Putamen (tissue), 1 donor: Measurements from ENCODE around the gene ERMP1.
"Not testable (repeated sequence)": the region's sequence is repeated elsewhere in the genome, so short reads cannot be mapped to it uniquely, and the experiment has no call there.

Source experiments
- DNase-seq: peaks from one replicate; pipeline ENCODE4 v3.0.0-alpha.2; 2016; ENCODE audit warnings: low spot score

Gene ERMP1

DNA sequence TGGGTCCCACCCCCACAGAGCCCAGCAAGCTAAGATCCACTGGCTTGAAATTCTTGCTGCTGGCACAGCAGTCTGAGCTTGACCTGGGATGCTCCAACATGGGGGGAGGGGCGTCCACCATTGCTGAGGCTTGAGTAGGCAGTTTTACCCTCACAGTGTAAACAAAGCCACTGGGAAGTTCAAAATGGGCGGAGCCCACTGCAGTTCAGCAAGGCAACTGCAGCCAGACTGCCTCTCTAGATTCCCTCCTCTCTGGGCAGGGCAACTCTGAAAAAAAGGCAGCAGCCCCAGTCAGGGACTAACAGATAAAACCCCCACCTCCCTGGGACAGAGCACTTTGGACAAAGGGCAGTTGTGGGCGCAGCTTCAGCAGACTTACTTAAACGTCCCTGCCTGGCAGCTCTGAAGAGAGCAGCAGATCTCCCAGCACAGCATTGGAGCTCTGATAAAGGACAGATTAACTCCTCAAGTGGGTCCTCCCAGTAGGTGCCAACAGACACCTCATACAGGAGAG, 53.2 kb downstream of the ERMP1 start:
- not testable (repeated sequence) for DNase-seq

DNA sequence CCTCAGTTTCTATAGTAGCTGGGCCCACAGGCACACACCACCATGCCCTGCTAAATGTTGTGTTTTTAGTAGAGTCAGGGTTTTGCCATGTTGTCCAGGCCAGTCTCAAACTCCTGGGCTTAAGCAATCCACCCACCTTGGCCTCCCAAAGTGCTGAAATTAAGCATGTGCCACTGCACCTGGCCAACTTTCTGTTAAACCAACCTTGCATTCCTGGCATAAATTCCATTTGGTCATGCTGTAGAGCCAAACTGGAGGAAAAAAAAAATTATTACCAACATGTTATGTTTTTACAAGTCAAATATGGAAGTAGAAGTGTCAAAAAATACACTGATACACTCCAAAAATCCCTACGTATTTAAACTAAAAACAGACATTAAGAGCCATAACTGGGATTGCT, 54.1 kb downstream of the ERMP1 start:
- no peak for DNase-seq

DNA sequence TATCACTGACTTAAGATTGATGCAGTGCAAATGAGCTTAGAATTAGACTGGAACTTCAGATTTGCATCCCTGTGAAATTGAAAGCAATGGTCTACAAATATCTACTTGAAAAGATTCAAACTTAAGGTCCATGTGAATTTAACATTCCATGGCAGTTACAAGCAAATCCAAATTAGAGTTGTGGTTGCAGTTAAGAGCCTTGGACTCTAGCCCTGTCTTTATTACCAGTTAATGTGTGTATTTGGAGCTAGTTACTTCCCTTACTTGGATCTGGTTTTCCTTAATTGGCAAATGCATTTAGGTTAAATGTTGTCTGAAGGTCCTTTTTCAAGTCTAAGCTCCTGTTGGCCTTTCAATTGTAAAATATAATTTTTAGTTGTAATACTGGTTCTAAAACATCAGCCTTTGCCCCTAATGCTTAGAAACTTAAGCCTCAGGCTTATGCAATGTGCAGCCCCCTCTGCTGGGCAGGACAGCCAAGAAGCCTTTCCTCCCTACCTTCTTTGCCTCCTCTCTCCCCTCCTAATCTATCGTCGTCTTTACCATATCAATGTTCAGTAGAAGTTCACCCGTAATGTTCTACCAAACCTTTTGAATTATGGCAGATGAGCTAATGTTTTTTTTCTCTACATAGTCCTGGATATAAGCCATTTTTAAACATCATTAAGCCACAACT, 59.5 kb downstream of the ERMP1 start:
- no peak for DNase-seq

DNA sequence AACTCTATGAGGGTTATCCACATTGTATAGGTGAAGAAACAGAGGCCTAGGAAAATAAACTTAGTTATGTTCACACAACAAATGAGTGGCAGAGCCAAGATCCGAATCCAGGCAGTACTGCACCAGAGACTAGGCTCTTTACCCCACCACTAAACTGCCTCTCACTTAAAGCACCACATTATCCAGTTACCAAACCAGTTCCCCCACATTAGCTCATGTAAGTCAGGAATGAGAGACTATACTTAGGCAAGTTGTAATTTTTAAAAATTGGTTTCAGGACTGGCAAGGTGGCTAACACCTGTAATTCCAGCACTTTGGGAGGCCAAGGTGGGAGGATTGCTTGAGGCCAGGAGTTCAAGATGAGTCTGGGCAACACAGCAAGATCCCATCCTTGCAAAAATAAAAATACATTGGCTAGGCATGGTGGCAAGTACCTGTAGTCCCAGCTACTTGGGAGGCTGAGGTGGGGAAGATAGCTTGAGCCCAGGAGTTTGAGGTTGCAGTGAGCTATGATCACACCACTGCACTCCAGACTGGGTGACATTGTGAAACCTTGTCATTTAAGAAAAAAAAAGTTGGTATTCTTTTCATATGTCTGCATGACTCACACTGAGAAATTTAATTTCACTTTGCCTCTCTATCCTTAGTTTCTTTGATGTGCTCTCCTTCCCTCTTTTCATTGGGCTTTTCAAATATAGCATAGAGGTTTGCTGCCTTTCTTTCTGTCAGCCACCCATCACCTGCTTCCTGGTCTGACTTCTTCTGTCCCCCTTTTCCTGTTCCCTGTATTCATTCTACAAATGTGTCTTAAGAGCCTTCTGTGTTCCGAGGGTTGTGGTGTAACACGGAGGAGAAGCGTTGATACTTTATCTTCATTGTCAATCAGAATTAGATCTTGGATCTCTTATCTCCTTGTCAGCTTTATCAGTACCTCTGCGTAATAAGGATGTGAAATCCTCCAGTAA, 64.7 kb downstream of the ERMP1 start:
- no peak for DNase-seq

DNA sequence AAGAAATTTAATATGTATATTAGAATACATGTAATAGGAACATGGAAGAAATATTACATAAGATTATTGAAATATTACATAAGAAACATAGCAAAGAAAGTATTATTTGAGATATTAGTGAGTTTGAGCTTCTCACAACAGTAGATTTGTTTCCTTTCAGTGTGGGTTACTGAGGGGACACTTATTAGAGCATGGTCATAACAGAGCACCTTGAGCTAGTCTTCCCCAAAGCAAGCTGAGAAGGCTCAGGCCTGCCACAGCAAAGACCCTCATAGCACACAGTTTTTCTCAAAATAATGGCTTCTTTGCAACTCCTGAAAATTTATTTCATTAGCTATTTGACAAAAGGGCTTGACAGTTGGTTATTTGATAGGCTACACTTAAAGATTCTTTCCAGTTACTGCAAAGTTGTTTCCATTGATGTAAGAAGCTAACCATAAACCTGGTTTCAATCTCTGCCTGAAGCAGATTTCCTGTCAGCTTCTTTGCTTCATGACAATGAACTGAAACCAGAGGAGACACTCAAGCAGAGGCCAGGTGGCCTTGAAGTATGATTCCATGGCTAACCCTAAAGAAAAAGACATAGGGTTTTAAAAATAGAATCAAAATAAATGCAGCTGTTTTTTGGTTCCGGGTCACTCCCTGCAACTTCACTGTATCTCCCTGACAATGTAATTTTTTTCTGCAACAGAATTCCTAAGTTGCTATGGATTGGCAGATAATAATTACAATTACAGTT, 68.6 kb downstream of the ERMP1 start:
- no peak for DNase-seq

DNA sequence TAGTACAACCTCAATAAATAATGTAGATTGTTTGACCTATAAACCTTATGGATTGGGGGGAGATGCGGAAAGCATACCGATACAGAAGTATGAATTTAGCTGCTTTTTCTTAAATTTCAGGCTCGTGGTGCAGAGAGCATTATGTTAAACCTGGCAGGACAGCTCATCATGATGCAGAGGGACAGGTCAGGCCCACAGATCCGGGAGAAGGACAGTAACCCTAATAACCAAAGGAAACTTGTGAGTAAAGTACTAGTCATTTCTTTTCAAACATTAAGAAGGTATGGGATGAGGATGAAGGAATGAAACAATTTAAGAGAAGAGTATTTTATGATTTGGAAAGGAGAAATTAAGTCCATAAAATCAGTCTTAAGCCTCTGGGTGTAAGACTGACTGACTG, 70.5 kb downstream of the ERMP1 start:
- no peak for DNase-seq

DNA sequence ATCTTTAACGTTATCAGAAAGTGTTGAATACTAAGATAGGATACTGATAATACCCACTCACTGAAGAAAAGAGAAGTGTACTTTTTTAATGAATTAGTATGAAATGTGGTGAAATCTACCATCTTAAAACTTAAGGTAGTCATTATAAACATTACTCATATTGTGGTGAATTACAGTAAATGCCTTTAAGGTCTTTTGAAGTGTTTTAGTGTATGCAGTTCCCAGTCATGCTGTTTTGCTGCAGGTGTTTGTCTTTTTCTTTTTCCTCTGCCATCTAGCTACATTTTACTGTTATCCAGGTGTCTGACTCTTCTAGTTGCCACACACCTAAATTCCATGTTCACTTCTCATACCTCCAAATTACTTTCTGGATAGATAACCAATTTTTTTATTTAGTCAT, 72.6 kb downstream of the ERMP1 start:
- DNase-seq, result no peak

DNA sequence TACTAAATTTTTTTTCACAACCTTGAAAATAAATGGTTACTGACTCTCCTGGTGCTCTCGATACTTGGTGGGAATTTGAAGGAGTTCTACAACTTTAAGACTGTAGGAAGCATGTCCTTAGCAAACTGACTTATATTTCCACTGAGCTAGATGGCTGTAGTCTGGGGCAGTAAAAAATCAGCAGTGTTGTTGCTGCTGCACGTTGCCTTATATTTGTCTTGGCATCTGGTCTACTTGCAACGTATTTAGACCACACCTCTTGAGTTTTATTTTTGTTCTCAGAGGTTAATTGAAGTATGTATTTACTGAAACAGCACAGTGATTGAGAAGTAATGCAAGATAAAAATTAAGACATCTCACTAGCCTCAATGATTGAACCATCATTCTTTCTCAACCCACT, 76.3 kb downstream of the ERMP1 start:
- no peak for DNase-seq

DNA sequence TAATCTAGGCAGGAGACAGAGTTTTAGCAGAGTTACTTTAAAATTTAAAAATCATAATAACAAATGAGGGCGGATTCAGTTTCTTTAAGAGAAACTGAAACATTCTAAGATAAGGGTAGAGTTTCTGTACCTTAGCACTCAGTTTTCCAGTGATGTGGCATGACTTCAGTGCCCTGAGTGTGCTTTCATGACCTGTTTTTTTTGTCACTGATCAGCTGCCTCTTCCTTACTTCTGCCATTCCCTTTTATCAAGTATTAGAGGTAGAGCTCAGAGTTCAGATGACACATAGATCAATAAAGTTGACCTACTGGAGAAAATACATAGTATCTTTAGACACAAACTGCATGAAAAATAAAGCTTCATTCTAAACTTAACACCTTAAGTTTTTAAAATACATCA, 82.3 kb downstream of the ERMP1 start:
- DNase-seq, result no peak

DNA sequence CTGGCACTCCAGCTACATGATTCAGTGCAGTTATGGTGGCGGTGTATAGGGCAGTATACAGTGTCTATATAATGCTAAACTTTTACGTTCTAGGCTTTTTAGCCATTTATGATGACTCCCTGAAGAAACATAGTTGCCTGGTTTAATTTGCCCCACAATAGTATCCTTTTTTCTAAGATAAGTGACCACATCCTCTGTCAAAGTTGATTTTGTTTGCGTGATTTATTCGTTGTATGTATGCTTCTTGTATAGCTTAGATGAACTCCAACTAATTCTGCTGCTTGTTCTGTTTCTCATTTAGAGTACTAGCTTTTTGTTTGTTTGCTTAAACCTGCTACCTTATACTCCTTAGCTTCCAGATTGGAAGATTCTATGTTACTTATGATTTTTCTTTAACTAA, 83.6 kb downstream of the ERMP1 start:
- no peak for DNase-seq

DNA sequence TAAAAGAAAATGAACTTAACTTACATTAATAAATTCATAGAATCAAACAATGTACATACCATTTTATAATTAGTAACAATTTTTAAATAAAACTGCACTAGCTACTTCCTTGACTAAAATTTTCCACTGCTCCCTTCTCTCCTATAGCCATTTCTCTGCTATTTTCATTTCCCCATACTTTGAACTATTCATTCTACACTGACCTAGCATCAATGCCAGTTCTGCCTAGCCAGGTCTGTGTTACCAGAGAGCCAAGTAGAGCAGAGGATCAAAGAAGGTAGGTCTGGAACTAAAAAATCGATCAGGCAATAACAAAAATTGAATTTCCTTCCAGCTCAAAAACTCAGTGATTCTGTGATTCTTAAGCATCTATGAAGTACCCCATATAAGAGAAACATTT, 84.5 kb downstream of the ERMP1 start:
- no peak for DNase-seq

DNA sequence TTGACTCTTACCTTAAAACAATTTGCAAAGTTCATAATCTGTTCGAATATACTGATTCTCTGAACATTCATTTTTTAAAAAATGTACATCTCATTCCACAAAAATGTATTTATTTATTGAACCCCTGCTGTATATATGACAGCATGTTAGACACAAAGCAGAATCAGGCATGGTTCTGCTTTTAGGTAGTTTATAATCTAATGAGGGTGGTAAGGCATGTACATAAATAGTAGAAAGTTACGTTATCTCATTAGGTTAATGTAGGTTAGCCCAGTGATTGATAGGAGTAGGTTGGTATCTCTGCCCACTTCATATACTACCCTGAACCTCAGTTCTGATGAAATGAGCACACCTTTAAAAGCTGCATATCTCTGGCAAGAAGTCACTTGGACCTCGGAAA, 89.8 kb downstream of the ERMP1 start:
- no peak for DNase-seq

DNA sequence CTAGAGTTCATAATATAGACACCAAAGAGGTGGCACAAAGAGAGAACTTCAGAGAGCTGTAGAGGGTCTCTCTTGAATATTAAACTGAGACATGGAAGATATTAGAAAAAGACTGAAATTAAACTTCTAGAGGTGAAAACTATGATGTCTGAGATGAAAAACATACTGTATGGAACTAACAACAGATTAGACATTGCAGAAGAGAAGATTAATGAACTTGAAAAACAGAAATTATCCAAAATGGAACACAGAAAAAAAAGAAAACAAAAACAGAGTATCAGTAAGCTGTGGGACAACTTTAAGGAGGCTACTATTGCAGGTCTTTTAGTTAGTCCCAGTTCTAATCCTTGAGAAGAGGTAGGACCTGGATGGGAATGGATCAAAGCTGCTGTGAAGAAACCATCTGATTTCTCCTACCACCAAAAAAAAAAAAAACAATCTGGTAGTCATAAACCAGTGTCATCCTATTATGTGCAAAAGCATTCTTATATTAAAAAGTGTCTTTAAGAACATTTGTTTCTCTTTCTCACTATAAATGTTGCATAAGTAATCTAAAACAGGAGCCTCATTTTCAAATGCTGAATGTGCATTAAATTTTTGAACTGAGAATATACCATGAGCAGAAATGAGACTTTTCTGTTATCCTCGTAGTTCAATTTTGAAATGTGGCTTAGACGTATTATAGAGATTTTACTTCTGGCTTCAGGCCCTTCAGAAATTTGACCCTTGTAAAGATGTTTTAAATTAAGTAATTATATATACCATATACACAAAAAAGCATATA, 96.2 kb downstream of the ERMP1 start:
- DNase-seq, result no peak

DNA sequence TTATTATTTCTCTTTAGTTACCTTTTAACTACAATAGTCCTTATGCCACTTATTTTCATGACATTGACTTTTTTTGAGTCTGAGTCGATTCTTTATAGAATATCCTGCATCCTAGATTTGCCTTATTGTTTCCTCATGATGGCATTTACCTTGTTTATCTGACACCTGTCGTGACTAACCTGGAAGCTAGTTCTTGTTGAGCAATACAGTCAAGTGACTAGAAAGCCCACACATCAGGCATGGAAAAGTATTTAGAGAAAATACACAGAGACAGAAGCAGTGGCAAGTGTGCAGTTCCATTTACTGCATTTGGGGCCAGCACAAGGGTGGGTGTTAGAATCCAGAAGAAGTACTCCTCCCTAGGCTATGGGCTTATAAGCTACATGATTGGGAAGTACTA, 97.8 kb downstream of the ERMP1 start:
- DNase-seq, result no peak
